ENCODE measurements around the gene ELF1.
"Not testable (repeated sequence)": the region's sequence is repeated elsewhere in the genome, so short reads cannot be mapped to it uniquely, and the experiment has no call there.

ELF1 gene

GRCh38 chr13:41042419-41042818 lies 23.3 kb upstream of the ELF1 start:
- not testable (repeated sequence) for DNase-seq (ENCODE audit: low read depth in 2 of 2)

- no peak for DNase-seq (ENCODE audit: low read depth in 2 of 2)
Observed at GRCh38 chr13:41040584-41041334, 21.6 kb upstream of the ELF1 start.

DNA sequence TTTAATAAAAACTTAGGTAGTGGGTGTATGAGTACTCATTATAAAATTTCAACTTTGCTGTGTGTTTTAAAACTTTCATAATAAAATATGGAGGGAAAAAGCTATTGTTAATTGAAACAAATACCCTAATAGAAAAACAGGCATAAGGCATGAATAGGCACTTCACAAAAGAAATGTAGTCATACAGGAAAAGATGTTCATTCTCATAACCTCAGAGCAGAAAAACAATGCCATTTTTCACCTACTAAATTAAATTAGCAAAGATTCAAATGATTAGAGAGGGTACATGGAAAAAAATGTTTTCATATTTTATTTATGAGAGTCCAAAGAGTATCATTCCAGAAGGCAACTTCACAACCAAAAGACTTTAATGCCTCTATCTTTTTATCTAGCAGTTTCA lies 20.6 kb upstream of the ELF1 start:
- DNase-seq (ENCODE audit: low read depth in 2 of 2) = no peak

DNA sequence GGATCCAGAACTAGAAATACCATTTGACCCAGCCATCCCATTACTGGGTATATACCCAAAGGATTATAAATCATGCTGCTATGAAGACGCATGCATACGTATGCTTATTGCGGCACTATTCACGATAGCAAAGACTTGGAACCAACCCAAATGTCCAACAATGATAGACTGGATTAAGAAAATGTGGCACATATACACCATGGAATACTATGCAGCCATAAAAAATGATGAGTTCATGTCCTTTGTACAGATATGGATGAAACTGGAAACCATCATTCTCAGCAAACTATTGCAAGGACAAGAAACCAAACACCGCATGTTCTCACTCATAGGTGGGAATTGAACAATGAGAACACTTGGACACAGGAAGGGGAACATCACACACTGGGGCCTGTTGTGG lies 17.4 kb upstream of the ELF1 start:
- not testable (repeated sequence) for DNase-seq (ENCODE audit: low read depth in 2 of 2)

- DNase-seq (ENCODE audit: low read depth in 2 of 2) = no peak
Observed at GRCh38 chr13:41034881-41035280, 15.8 kb upstream of the ELF1 start.

- no peak for DNase-seq (ENCODE audit: low read depth in 2 of 2)
Observed at GRCh38 chr13:41034382-41034781, 15.3 kb upstream of the ELF1 start.

DNA sequence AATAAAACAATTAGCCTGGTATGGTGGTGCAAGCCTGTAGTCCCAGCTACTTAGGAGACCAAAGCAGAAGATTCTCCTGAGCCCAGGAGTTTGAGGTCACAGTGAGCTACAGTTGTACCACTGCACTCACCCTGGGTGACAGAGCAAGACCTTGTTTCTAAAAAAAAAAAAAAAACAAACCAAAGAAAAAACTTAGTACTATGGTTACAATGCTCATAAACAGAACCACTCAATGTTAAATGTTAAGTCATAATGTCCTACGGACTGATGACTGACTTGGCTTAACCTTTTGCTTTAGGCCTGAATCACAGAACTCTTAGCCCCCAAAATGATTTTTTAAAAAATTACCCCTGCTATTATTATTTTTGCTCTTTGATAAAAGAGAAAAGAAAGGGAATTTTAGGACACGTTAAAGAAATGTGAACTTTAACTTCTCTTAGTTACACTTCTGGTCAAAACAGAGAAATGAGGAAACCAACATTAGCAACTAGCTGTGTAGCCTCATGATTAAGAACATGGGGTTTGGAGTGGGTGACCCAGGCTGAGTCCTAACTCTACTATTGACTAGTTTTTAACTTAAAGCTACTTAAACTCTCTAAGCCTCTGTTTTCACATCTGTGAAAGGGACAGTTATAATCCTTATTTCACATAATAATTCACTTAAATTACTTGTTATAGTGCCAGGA lies 13.7 kb upstream of the ELF1 start:
- no peak for DNase-seq (ENCODE audit: low read depth in 2 of 2)

DNA sequence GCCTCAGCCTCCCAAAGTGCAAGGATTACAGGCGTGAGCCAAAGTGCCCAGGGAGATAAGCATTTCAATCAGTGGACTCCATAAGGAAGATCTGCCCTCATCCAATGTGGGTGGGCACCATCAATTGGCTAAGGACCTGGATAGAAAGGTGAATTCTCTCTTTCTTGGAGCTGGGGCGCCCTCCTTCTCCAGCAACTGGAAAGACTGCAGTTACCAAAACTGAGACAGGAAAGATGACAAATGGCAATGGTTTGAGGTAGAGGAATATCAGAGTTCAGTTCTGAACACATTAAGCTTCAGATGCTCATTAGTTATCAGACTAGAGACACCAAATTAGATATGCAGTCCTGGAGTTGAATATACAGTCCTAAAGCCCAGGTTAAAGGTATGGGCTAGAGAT lies 10.5 kb upstream of the ELF1 start:
- DNase-seq (ENCODE audit: low read depth in 2 of 2) = no peak

GRCh38 chr13:41028051-41028450 lies 8.9 kb upstream of the ELF1 start:
- DNase-seq (ENCODE audit: low read depth in 2 of 2) = no peak

DNA sequence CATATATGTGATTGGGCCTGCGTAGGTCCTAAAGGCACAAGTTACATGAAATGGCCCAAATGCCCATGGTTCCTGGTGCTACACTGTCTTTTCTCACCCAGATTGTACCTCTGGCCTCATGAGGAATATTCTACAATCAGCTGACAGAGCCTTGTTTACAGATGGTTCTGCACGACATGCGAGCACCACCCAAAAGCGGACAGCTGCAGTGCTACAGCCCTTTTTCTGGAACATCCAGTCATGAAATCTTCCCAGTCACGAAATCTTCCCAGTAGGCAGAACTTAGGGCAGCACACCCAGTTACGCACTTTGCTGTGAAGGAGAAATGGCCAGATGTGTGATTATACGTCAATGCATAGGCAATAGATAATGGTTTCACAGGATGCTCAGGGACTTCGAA lies 7.7 kb upstream of the ELF1 start:
- no peak for DNase-seq (ENCODE audit: low read depth in 2 of 2)

DNA sequence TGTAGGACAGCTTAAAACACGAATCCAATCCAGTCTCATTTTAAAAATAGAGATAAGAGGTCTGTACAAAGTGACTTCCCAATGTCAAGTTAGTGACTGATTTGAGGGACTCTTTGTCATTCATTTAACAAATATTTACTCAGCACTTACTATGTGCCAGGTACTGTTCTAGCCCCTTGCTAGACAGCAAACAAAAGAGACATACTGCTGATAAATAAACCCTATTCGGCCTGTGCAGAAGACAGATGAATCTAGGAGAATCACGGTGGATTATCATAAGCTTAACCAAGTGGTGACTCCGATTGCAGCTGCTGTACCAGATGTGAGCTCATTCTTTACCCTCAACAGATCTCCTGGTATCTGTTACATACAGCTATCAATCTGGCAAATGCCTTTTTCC lies 6.4 kb upstream of the ELF1 start:
- DNase-seq (ENCODE audit: low read depth in 2 of 2) = no peak

- no peak for DNase-seq (ENCODE audit: low read depth in 2 of 2)
Observed at GRCh38 chr13:41019578-41020347, 647 bp upstream of the ELF1 start.

DNA sequence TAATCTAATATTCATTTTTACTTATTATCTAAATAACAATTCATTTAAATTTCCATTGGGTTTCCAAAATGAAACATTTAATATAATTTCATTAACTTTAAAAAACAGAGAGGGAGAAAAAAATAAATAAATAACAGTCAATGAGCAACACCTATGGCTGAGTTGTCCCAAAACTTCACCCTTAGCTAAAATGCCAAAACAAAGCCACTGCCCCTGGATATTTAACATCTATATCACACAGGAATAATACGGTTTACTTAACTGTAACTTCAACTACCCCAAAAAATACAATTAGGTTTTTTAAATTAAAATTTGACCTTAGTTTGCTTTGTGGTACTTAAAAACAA lies 541 bp downstream of the ELF1 start:
- DNase-seq (ENCODE audit: low read depth in 2 of 2) = no peak

- DNase-seq (ENCODE audit: low read depth in 2 of 2) = no peak
Observed at GRCh38 chr13:41017817-41018601, 1.1 kb downstream of the ELF1 start.

- no peak for DNase-seq (ENCODE audit: low read depth in 2 of 2)
Observed at GRCh38 chr13:41017159-41017558, 2.0 kb downstream of the ELF1 start.

- DNase-seq (ENCODE audit: low read depth in 2 of 2) = no peak
Observed at GRCh38 chr13:41015920-41016319, 3.2 kb downstream of the ELF1 start.

DNA sequence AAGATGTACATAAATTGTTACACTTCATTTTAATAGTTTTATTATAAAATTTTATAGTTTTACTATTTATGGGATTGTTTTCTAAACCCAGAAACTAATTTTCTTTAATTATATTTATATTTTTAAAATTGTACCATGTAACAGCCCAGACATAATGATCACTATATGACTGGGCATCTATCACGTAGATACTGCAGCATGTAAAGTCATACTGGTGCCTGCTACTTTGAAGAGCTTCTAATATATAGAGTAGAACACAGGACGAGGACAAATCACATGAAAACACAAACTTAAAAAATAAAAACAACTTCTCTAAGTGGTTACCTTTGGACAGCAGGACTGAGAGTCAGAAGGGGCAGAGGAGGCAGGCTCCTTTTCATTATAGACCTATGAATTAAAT lies 5.3 kb downstream of the ELF1 start:
- DNase-seq (ENCODE audit: low read depth in 2 of 2) = no peak

DNA sequence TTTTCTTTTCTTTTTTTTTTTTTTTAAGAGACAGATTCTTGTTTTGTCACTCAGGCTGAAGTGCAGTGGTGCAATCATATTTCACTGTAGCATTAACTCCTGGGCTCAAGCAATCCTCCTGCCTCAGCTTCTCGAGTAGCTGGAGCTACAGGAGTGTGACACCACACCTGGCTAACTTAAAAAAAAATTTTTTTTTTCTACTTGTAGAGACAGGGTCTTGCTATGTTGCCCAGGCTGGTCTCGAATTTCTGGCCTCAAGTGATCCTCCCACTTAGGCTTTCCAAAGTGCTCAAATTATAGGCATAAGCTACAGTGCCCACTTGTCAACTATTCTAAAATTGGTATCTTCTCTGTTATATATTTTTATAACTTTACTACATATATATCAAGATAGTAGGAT lies 6.6 kb downstream of the ELF1 start:
- DNase-seq (ENCODE audit: low read depth in 2 of 2) = no peak

- DNase-seq (ENCODE audit: low read depth in 2 of 2) = no peak
Observed at GRCh38 chr13:41011382-41011956, 7.6 kb downstream of the ELF1 start.

GRCh38 chr13:41008349-41008980 lies 10.7 kb downstream of the ELF1 start:
- no peak for DNase-seq (ENCODE audit: low read depth in 2 of 2)

DNA sequence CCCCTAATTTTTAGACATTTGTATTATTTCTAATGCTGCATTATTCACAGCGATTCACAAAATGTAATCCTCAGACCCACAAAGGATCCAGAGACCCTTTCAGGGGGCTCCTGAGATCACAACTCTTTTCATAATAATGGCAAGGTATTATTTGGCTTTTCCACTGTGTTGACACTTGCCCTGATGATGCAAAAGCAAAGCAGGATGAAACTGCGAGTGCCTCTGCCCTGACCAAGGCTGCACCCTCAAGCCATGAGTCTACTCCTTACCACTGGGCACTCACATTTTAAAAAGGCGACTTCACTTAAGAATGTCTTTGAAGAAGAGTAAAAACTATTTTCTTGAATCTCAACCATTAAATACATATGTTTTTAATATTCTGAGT lies 11.4 kb downstream of the ELF1 start:
- no peak for DNase-seq (ENCODE audit: low read depth in 2 of 2)

Measured in stimulated activated CD8-positive, alpha-beta memory T cell treated with anti-CD3 and anti-CD28 coated beads, Interleukin-15, amount 100 ng/mL, for 4 hours (primary cell).